Mucosa of rectum (tissue), 2 donors: ENCODE data around the gene SERPINB6.

Experiments used
- H3K27ac ChIP-seq, 2 donors: one replicate each; pipeline ENCODE4 v1.7.0; 2013; ENCODE audit warnings: inconsistent platforms in 2 of 2, low read depth in 2 of 2, low read length in 2 of 2
- H3K27me3 ChIP-seq, 2 donors: one replicate each; pipeline ENCODE4 v1.7.0; 2013; ENCODE audit warnings: low read length in 2 of 2; ENCODE audit not compliant: control insufficient read depth in 2 of 2, insufficient read depth in 2 of 2
- H3K36me3 ChIP-seq, 2 donors: one replicate each; pipeline ENCODE4 v1.7.0; 2013; ENCODE audit warnings: low read length in 2 of 2; ENCODE audit not compliant: control insufficient read depth in 2 of 2, insufficient read depth in 2 of 2
- H3K4me1 ChIP-seq, 2 donors: one replicate each; pipeline ENCODE4 v1.7.0; 2013; ENCODE audit warnings: low read length in 2 of 2, mild to moderate bottlenecking in 1 of 2; ENCODE audit not compliant: control insufficient read depth in 2 of 2, insufficient read depth in 2 of 2
- H3K4me3 ChIP-seq, 2 donors: one replicate each; pipeline ENCODE4 v1.7.0; 2013; ENCODE audit warnings: low read length in 2 of 2
- H3K9ac ChIP-seq, 2 donors: one replicate each; pipeline ENCODE4 v1.7.0; 2013; ENCODE audit warnings: low read length in 2 of 2, low read depth in 1 of 2, mild to moderate bottlenecking in 1 of 2
- H3K9me3 ChIP-seq, 2 donors: one replicate each; pipeline ENCODE4 v1.7.0; 2013; ENCODE audit warnings: low read length in 2 of 2; ENCODE audit not compliant: control insufficient read depth in 2 of 2
- donor health status: healthy.
- donor health status: Normal muscosa, but diverticular disease.

SERPINB6 gene

DNA sequence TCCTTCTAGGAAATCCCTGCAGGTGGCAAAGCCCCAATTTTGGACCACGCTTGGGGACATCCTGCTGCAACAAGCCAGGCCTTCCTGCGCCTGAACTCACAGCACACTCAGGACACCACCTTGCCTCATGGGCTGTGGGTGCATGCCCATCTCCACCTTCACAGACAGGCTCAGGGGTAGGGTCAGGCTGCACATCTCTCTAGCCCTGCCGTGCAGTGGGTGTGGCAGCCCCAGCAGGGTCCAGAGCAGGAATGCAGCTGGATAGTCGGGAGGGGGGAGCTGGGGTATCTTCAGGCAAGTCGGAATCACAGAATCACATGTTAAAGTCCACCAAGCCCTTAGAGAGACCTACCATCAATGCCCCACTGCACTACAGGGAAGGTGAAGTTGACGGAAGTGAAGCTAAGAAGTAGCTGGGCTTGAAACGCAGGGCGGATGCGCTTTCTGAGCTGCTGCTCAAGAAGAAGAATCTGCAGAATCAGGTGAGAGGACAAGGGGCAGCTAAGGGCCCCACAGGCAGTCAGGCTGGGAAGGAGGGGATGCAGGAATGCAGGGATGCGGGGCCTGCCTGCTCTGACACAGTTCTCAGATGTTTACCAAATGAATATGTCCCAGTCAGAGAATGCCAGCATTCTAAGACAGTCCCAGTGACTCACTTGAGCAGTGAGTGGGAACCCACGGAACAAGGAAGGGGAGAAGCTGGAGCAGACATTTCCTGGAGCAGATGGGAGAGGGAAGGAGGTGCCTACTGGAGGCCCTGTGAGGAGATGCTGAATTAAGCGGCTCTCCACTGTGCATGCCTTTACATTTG, 11.3 kb downstream of the SERPINB6 start:
- H3K9me3 ChIP-seq = no peaks in the 10 kb centered on the region
- no peak overlapping the region for H3K4me3 ChIP-seq
- peaks cover 18 to 29% of the 10 kb centered on the region in 2 donors for H3K4me1 ChIP-seq
- no peak overlapping the region for H3K9ac ChIP-seq
- peaks cover 9 to 19% of the 10 kb centered on the region in 2 donors for H3K36me3 ChIP-seq
- no peaks in the 10 kb centered on the region for H3K27me3 ChIP-seq
- peak overlapping the region in 1 of 2 donors; percentile 32 for H3K27ac ChIP-seq

DNA sequence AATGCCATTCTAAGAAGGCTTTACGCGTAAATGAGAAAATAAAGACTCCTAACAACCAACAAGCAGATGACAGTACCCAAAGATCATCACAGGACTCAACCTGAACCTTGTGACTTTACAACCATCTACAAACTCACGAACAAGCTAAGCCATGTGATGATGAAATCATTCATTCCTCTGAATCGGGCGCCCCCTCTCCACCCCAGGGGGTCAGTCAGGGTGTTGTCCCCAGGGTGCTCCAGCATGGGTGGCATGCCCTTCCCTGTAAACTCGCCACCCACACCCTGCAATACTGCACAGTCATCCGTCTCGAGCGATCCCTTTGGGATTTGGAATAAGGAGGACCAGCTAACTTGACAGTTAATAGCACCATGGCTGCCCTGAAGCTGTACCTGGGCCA, 12.6 kb downstream of the SERPINB6 start:
- no peak overlapping the region for H3K27ac ChIP-seq

DNA sequence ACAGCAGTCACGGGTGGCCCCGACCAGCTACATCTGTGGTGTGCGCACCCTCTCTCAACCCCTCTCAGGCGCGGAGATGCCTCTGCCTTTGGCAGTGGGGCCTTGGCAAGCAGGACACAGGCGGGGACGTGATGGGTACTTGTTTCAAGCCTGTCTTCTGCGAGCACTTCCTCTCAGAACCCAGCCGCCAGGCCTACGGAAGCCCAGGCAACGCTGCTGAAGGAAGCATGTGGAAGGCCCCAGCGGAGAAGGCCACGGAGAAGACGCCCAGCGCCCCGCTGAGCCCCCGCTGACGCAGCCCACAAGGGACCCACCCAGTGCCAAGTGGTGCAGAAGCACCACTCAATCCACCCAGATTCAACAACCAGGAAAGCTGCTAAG, 13.0 kb downstream of the SERPINB6 start:
- H3K4me1 ChIP-seq = peaks cover 18 to 29% of the 10 kb centered on the region in 2 donors
- no peaks in the 10 kb centered on the region for H3K27me3 ChIP-seq

More for the DNA sequence above, 12.6 kb downstream of the SERPINB6 start:
- Histone ChIP-seq H3K9me3 (no peaks in the 10 kb centered on the region), H3K4me3 (no peak overlapping the region), H3K4me1 (peaks cover 18 to 29% of the 10 kb centered on the region in 2 donors), H3K9ac (no peak overlapping the region), H3K36me3 (peaks cover 12 to 20% of the 10 kb centered on the region in 2 donors), H3K27me3 (no peaks in the 10 kb centered on the region)

GRCh38 chr6:2957696-2958330, 13.6 kb downstream of the SERPINB6 start:
- Histone ChIP-seq H3K4me3 (no peak overlapping the region), H3K27me3 (no peaks in the 10 kb centered on the region), H3K9me3 (no peaks in the 10 kb centered on the region), H3K9ac (no peak overlapping the region), H3K4me1 (peaks cover 20 to 29% of the 10 kb centered on the region in 2 donors), H3K27ac (peak overlapping the region in 1 of 2 donors; percentile 32), H3K36me3 (peaks cover 12 to 20% of the 10 kb centered on the region in 2 donors)

More for the DNA sequence above, 13.0 kb downstream of the SERPINB6 start:
- Histone ChIP-seq H3K27ac (peak overlapping the region in 1 of 2 donors; percentile 32), H3K36me3 (peaks cover 12 to 20% of the 10 kb centered on the region in 2 donors), H3K9me3 (no peaks in the 10 kb centered on the region), H3K9ac (no peak overlapping the region), H3K4me3 (no peak overlapping the region)

GRCh38 chr6:2956930-2957685, 14.3 kb downstream of the SERPINB6 start:
- no peak overlapping the region for H3K27ac ChIP-seq
- H3K36me3 ChIP-seq = peaks cover 12 to 20% of the 10 kb centered on the region in 2 donors
- H3K9me3 ChIP-seq = no peaks in the 10 kb centered on the region
- peaks cover 24 to 28% of the 10 kb centered on the region in 2 donors for H3K4me1 ChIP-seq
- no peaks in the 10 kb centered on the region for H3K27me3 ChIP-seq
- no peak overlapping the region for H3K9ac ChIP-seq
- H3K4me3 ChIP-seq = no peak overlapping the region

DNA sequence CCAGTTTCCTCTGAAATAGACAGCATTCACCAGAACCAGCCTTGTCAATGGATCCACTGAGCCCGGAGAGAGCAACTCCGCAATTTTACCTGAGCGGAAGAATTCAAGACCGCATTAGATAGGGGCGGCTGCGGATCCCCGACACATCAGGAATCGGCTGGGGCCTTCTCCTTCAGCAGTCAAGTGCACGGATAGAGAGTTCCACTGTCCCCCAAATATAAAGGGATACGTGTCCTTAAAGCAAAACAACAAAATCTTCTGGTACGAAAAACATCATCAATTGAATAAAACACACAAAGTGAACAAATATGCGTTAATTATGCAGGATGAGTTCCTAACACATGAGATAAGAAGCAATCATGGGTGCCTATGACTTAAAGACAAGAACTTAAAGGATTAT, 18.3 kb downstream of the SERPINB6 start:
- Histone ChIP-seq H3K4me3 (no peak overlapping the region), H3K9me3 (no peaks in the 10 kb centered on the region), H3K9ac (peak overlapping the region in 1 of 2 donors; percentile 37), H3K27me3 (no peaks in the 10 kb centered on the region), H3K27ac (peak overlapping the region; percentile 0 to 39), H3K36me3 (peaks cover 29 to 34% of the 10 kb centered on the region in 2 donors), H3K4me1 (peaks cover 8 to 10% of the 10 kb centered on the region in 2 donors)

GRCh38 chr6:2952557-2953095, 18.7 kb downstream of the SERPINB6 start:
- Histone ChIP-seq H3K9me3 (no peaks in the 10 kb centered on the region), H3K27ac (peak overlapping the region; percentile 0 to 39), H3K4me1 (peaks cover 8 to 9% of the 10 kb centered on the region in 2 donors), H3K27me3 (no peaks in the 10 kb centered on the region), H3K36me3 (peaks cover 34 to 36% of the 10 kb centered on the region in 2 donors), H3K4me3 (peak overlapping the region in 1 of 2 donors; percentile 1), H3K9ac (peak overlapping the region in 1 of 2 donors; percentile 37)

DNA sequence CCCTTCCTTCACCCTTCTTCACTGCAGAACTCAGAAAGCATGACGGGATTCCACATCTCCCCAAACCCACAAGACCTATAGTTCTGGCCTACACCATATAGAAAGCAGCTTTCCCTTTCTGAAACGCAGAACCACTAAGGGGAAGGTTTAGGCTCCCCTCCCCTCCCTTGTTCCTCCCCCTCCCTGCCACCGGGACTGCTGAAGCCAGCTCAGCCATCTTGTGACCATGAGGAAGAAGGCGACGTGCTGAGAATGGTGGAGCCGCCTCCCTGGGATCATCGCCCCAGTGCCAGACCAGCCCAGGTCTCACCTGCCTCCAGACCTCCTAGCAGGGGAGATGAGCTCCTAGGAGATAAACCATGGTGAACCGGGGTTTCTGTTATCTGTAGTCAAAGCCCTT, 19.6 kb downstream of the SERPINB6 start:
- H3K4me1 ChIP-seq = peaks cover 8% of the 10 kb centered on the region in 2 donors
- H3K27me3 ChIP-seq = no peaks in the 10 kb centered on the region
- no peaks in the 10 kb centered on the region for H3K9me3 ChIP-seq
- H3K9ac ChIP-seq = no peak overlapping the region
- H3K36me3 ChIP-seq = peaks cover 38% of the 10 kb centered on the region in 2 donors
- H3K4me3 ChIP-seq = no peak overlapping the region
- no peak overlapping the region for H3K27ac ChIP-seq

DNA sequence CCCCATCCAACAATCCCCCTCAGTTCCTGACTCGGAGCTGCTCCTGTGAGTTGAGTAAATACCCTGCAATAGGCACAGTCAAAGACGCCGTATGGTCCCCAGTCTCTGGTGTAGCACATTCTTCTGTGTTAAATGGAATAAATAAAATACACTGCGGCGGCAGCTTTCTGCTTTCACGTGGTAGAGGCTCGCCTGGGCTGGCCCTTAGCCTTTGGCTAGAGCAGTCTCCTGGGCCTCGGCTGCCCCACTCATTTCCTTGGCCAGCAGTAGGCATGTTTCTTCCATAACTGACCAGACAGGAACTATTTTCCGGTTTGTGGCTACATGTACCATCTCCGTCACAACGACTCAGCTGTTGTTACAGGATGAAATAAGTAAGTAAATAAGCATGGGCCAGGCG, 20.7 kb downstream of the SERPINB6 start:
- no peaks in the 10 kb centered on the region for H3K27me3 ChIP-seq
- peaks cover 8% of the 10 kb centered on the region in 2 donors for H3K4me1 ChIP-seq
- H3K9me3 ChIP-seq = no peaks in the 10 kb centered on the region
- H3K27ac ChIP-seq = no peak overlapping the region
- no peak overlapping the region for H3K9ac ChIP-seq
- no peak overlapping the region for H3K4me3 ChIP-seq
- H3K36me3 ChIP-seq = peaks cover 33% of the 10 kb centered on the region in 2 donors
